IPS-18a (cell line): ENCODE data around the gene NCKAP5.

Source experiments
- H3K27ac ChIP-seq: one replicate; pipeline ENCODE4 v1.5.1; 2013; ENCODE audit warnings: low read length
- H3K27me3 ChIP-seq: one replicate; pipeline ENCODE4 v1.6.1; 2013; ENCODE audit warnings: mild to moderate bottlenecking, low read length; ENCODE audit not compliant: control insufficient read depth, insufficient read depth
- H3K36me3 ChIP-seq: one replicate; pipeline ENCODE4 v1.6.1; 2013; ENCODE audit warnings: low read depth, low read length; ENCODE audit not compliant: control insufficient read depth
- H3K4me1 ChIP-seq: one replicate; pipeline ENCODE4 v1.6.1; 2013; ENCODE audit warnings: low read depth, low read length; ENCODE audit not compliant: control insufficient read depth
- H3K4me3 ChIP-seq: one replicate; pipeline ENCODE4 v1.5.1; 2013; ENCODE audit warnings: low read length
- H3K9ac ChIP-seq: one replicate; pipeline ENCODE4 v1.6.1; 2013; ENCODE audit warnings: mild to moderate bottlenecking, low read length, moderate library complexity
- H3K9me3 ChIP-seq: one replicate; pipeline ENCODE4 v1.6.1; 2013; ENCODE audit warnings: low read depth, low read length; ENCODE audit not compliant: control insufficient read depth

NCKAP5 gene

GRCh38 chr2:132875193-132875592 lies 693.1 kb downstream of the NCKAP5 start:
- Histone ChIP-seq H3K9ac (no peak overlapping the region), H3K4me3 (no peak overlapping the region), H3K4me1 (no peaks in the 10 kb centered on the region), H3K27me3 (no peaks in the 10 kb centered on the region), H3K27ac (no peak overlapping the region), H3K36me3 (no peaks in the 10 kb centered on the region), H3K9me3 (no peaks in the 10 kb centered on the region)

GRCh38 chr2:132873738-132874137 lies 694.5 kb downstream of the NCKAP5 start:
- H3K9ac ChIP-seq = no peak overlapping the region
- H3K9me3 ChIP-seq = no peaks in the 10 kb centered on the region
- H3K27ac ChIP-seq = no peak overlapping the region
- no peaks in the 10 kb centered on the region for H3K27me3 ChIP-seq
- H3K36me3 ChIP-seq = no peaks in the 10 kb centered on the region
- no peak overlapping the region for H3K4me3 ChIP-seq
- no peaks in the 10 kb centered on the region for H3K4me1 ChIP-seq

- no peaks in the 10 kb centered on the region for H3K36me3 ChIP-seq
- no peaks in the 10 kb centered on the region for H3K27me3 ChIP-seq
- no peak overlapping the region for H3K9ac ChIP-seq
- no peaks in the 10 kb centered on the region for H3K4me1 ChIP-seq
- no peak overlapping the region for H3K4me3 ChIP-seq
- H3K9me3 ChIP-seq = no peaks in the 10 kb centered on the region
- no peak overlapping the region for H3K27ac ChIP-seq
Measured at GRCh38 chr2:132871831-132872230, 696.4 kb downstream of the NCKAP5 start.

- Histone ChIP-seq H3K9me3 (no peaks in the 10 kb centered on the region), H3K4me1 (peaks cover 3% of the 10 kb centered on the region), H3K36me3 (no peaks in the 10 kb centered on the region), H3K27ac (no peak overlapping the region), H3K27me3 (no peaks in the 10 kb centered on the region), H3K9ac (no peak overlapping the region), H3K4me3 (no peak overlapping the region)
Measured at GRCh38 chr2:132863961-132864360, 704.3 kb downstream of the NCKAP5 start.

GRCh38 chr2:132860220-132860619 lies 708.0 kb downstream of the NCKAP5 start:
- no peaks in the 10 kb centered on the region for H3K36me3 ChIP-seq
- peaks cover 3% of the 10 kb centered on the region for H3K4me1 ChIP-seq
- no peak overlapping the region for H3K27ac ChIP-seq
- no peaks in the 10 kb centered on the region for H3K9me3 ChIP-seq
- H3K4me3 ChIP-seq = no peak overlapping the region
- no peak overlapping the region for H3K9ac ChIP-seq
- H3K27me3 ChIP-seq = no peaks in the 10 kb centered on the region

GRCh38 chr2:132859590-132859989 lies 708.7 kb downstream of the NCKAP5 start:
- H3K9ac ChIP-seq = no peak overlapping the region
- no peaks in the 10 kb centered on the region for H3K36me3 ChIP-seq
- H3K4me1 ChIP-seq = peaks cover 3% of the 10 kb centered on the region
- no peaks in the 10 kb centered on the region for H3K27me3 ChIP-seq
- H3K4me3 ChIP-seq = no peak overlapping the region
- no peak overlapping the region for H3K27ac ChIP-seq
- H3K9me3 ChIP-seq = no peaks in the 10 kb centered on the region

GRCh38 chr2:132857319-132857718 lies 710.9 kb downstream of the NCKAP5 start:
- H3K4me3 ChIP-seq = no peak overlapping the region
- H3K9ac ChIP-seq = no peak overlapping the region
- H3K27ac ChIP-seq = no peak overlapping the region
- no peaks in the 10 kb centered on the region for H3K27me3 ChIP-seq
- no peaks in the 10 kb centered on the region for H3K9me3 ChIP-seq
- no peaks in the 10 kb centered on the region for H3K36me3 ChIP-seq
- no peaks in the 10 kb centered on the region for H3K4me1 ChIP-seq

- Histone ChIP-seq H3K36me3 (no peaks in the 10 kb centered on the region), H3K27me3 (no peaks in the 10 kb centered on the region), H3K9ac (no peak overlapping the region), H3K4me1 (no peaks in the 10 kb centered on the region), H3K27ac (no peak overlapping the region), H3K9me3 (no peaks in the 10 kb centered on the region), H3K4me3 (no peak overlapping the region)
Measured at GRCh38 chr2:132850688-132851087, 717.6 kb downstream of the NCKAP5 start.

GRCh38 chr2:132849118-132849517 lies 719.1 kb downstream of the NCKAP5 start:
- Histone ChIP-seq H3K4me1 (no peaks in the 10 kb centered on the region), H3K27me3 (no peaks in the 10 kb centered on the region), H3K9ac (no peak overlapping the region), H3K4me3 (no peak overlapping the region), H3K36me3 (no peaks in the 10 kb centered on the region), H3K9me3 (no peaks in the 10 kb centered on the region), H3K27ac (no peak overlapping the region)

- Histone ChIP-seq H3K27ac (no peak overlapping the region), H3K9ac (no peak overlapping the region), H3K4me1 (no peaks in the 10 kb centered on the region), H3K4me3 (no peak overlapping the region), H3K9me3 (no peaks in the 10 kb centered on the region), H3K36me3 (no peaks in the 10 kb centered on the region), H3K27me3 (no peaks in the 10 kb centered on the region)
Measured at GRCh38 chr2:132845339-132845738, 722.9 kb downstream of the NCKAP5 start.

GRCh38 chr2:132844585-132844984 lies 723.7 kb downstream of the NCKAP5 start:
- Histone ChIP-seq H3K4me1 (no peaks in the 10 kb centered on the region), H3K27ac (no peak overlapping the region), H3K9ac (no peak overlapping the region), H3K9me3 (no peaks in the 10 kb centered on the region), H3K27me3 (no peaks in the 10 kb centered on the region), H3K4me3 (no peak overlapping the region), H3K36me3 (no peaks in the 10 kb centered on the region)

GRCh38 chr2:132837769-132838168 lies 730.5 kb downstream of the NCKAP5 start:
- Histone ChIP-seq H3K9ac (no peak overlapping the region), H3K27ac (no peak overlapping the region), H3K4me3 (no peak overlapping the region), H3K36me3 (no peaks in the 10 kb centered on the region), H3K9me3 (no peaks in the 10 kb centered on the region), H3K4me1 (no peaks in the 10 kb centered on the region), H3K27me3 (no peaks in the 10 kb centered on the region)
